OCI-LY3 (cell line): Measurements from ENCODE around the gene ZNF487.

Source experiments
- CTCF ChIP-seq: fragments of 200-600, 300-600 bp; sonication (generic); IDR thresholded peaks from 2 replicates; pipeline ENCODE4 v1.5.1; 2014; ENCODE audit warnings: antibody characterized with exemption, low read length, low read depth
- EZH2phosphoT487 ChIP-seq: fragments of 200-600 bp; shearing (Covaris generic); IDR thresholded peaks from 2 replicates; pipeline ENCODE4 v1.6.1; 2018; ENCODE audit warnings: antibody characterized with exemption, mixed run types, low read depth

- no peak for TF ChIP-seq CTCF
- no peak for TF ChIP-seq EZH2phosphoT487
Measured at GRCh38 chr10:43402880-43403452, 33.9 kb upstream of the ZNF487 start.
